Gastroesophageal sphincter (tissue), 4 donors: ENCODE data around the gene PTGFRN. TPM values are rescaled to one million over a fixed set of nuclear protein-coding genes. Genes with fewer than 3 reads are reported as not detected.

Experiments
- ATAC-seq: fragments of 150-250 bp; one replicate; pipeline ENCODE4 v1.9.1; 2016; ENCODE audit warnings: mild to moderate bottlenecking, moderate library complexity
- H3K27ac ChIP-seq, 4 donors: fragments of 200-600 bp; sonication (generic) in 3 of 4; 1 replicate in 3 of 4; 2 replicates in 1 of 4; pipeline ENCODE4 v1.5.1; 2016 to 2019
- H3K27me3 ChIP-seq: fragments of 200-600 bp; sonication (generic); one replicate; pipeline ENCODE4 v1.5.1; 2019
- H3K36me3 ChIP-seq, 2 donors: fragments of 200-600 bp; sonication (generic); one replicate each; pipeline ENCODE4 v1.5.1; 2019; ENCODE audit warnings: control low read depth in 1 of 2
- H3K4me1 ChIP-seq, 3 donors: fragments of 200-600 bp; sonication (generic); 1 replicate in 2 of 3; 2 replicates in 1 of 3; pipeline ENCODE4 v1.5.1; 2016 to 2019; ENCODE audit warnings: control low read depth in 2 of 3
- H3K4me3 ChIP-seq, 2 donors: fragments of 200-600 bp; sonication (generic); one replicate each; pipeline ENCODE4 v1.5.1; 2019; ENCODE audit warnings: mild to moderate bottlenecking in 1 of 2, moderate library complexity in 1 of 2
- H3K9me3 ChIP-seq, 3 donors: fragments of 200-600 bp; sonication (generic); one replicate each; pipeline ENCODE4 v1.5.1; 2017 to 2019; ENCODE audit warnings: control low read depth in 2 of 3
- CTCF ChIP-seq, 4 experiments: fragments of 200-600 bp in 2 of 4; fragments of 450-650 bp in 2 of 4; sonication (generic) in 1 of 4; IDR thresholded peaks; one replicate each; pipeline ENCODE4 v1.5.1; 2017 to 2019; ENCODE audit warnings: antibody characterized with exemption in 4 of 4, mild to moderate bottlenecking in 2 of 4, moderate library complexity in 2 of 4
- EP300 ChIP-seq: sonication (generic); formaldehyde crosslinking; IDR thresholded peaks from one replicate; pipeline ENCODE4 v1.6.1; 2017; ENCODE audit warnings: antibody characterized with exemption, mild to moderate bottlenecking
- POLR2A ChIP-seq, 2 donors: fragments of 450-650 bp; IDR thresholded peaks; one replicate each; pipeline ENCODE4 v1.6.1; 2017; ENCODE audit warnings: antibody characterized with exemption in 2 of 2, mild to moderate bottlenecking in 2 of 2, moderate library complexity in 1 of 2
- POLR2AphosphoS5 ChIP-seq: sonication (generic); formaldehyde crosslinking; IDR thresholded peaks from one replicate; pipeline ENCODE4 v1.6.1; 2017; ENCODE audit warnings: antibody characterized with exemption
- WGBS, 2 donors: methylation state at CpG; one replicate each; pipeline ENCODE4 v1.1.5; 2018; ENCODE audit warnings: low coverage in 1 of 2; 5-methylcytosine and 5-hydroxymethylcytosine counted together
- total RNA-seq, 4 donors: library from RNA; depleted of rRNA; stranded (reverse); fragments of >200 nt; gene quantifications; one replicate each; pipeline ENCODE4 v1.1.0, GENCODE V29; 2016

PTGFRN gene
- total RNA-seq, 4 donors from 2014 or later, result 60.0 to 166 (median 101) TPM

GRCh38 chr1:116988908-116989307 lies 79.2 kb downstream of the PTGFRN start:
- H3K27ac ChIP-seq, result peak overlapping the region in 3 of 4 donors; percentile 53 to 64 (median 60)
- WGBS, 2 donors, result 40 to 68% methylated on average over 1 to 2 of the region's 2 CpGs
- no peaks in the 10 kb centered on the region for H3K9me3 ChIP-seq
- no peak for ATAC-seq
- H3K36me3 ChIP-seq, result peaks cover 0 to 35% of the 10 kb centered on the region in 2 donors
- TF ChIP-seq CTCF (IDR thresholded peaks at IDR 0.05), result no peak
- no peak for TF ChIP-seq POLR2AphosphoS5
- TF ChIP-seq POLR2A (IDR thresholded peaks at IDR 0.05), result no peak
- no peak overlapping the region for H3K4me3 ChIP-seq
- no peaks in the 10 kb centered on the region for H3K27me3 ChIP-seq
- H3K4me1 ChIP-seq, result peaks cover 2 to 51% (median 18%) of the 10 kb centered on the region in 3 donors

GRCh38 chr1:116989835-116990234 lies 80.1 kb downstream of the PTGFRN start:
- Histone ChIP-seq H3K4me3 (no peak overlapping the region), H3K4me1 (peaks cover 2 to 42% (median 16%) of the 10 kb centered on the region in 3 donors), H3K27me3 (no peaks in the 10 kb centered on the region), H3K27ac (peak overlapping the region in 2 of 4 donors; percentile 43 to 60), H3K9me3 (no peaks in the 10 kb centered on the region), H3K36me3 (peaks cover 0 to 35% of the 10 kb centered on the region in 2 donors)
- no peak for TF ChIP-seq POLR2A (IDR thresholded peaks at IDR 0.05)
- no peak for TF ChIP-seq POLR2AphosphoS5
- TF ChIP-seq CTCF (IDR thresholded peaks at IDR 0.05), result no peak
- TF ChIP-seq EP300, result no peak
- ATAC-seq, result no peak
- 51 to 65% methylated on average over 3 to 5 of the region's 5 CpGs for WGBS, 2 donors

- TF ChIP-seq CTCF (IDR thresholded peaks at IDR 0.05) (no peak), EP300 (no peak), POLR2A (IDR thresholded peaks at IDR 0.05) (no peak), POLR2AphosphoS5 (peak; percentile 31)
- H3K4me3 ChIP-seq, result no peak overlapping the region
- H3K9me3 ChIP-seq, result no peaks in the 10 kb centered on the region
- peak overlapping the region in 3 of 4 donors; percentile 29 to 43 (median 31) for H3K27ac ChIP-seq
- peak; percentile 92 for ATAC-seq
- WGBS, 2 donors, result 65 to 88% methylated on average over 10 to 12 of the region's 12 CpGs
- H3K36me3 ChIP-seq, result peaks cover 0 to 35% of the 10 kb centered on the region in 2 donors
- H3K27me3 ChIP-seq, result no peaks in the 10 kb centered on the region
- H3K4me1 ChIP-seq, result peaks cover 2 to 34% (median 16%) of the 10 kb centered on the region in 3 donors
These were observed 81.0 kb downstream of the PTGFRN start for GRCh38 chr1:116990612-116991151.

GRCh38 chr1:116991171-116991845 lies 81.6 kb downstream of the PTGFRN start:
- peak overlapping the region in 1 of 4 donors; percentile 43 for H3K27ac ChIP-seq
- no peak for ATAC-seq
- H3K36me3 ChIP-seq, result peaks cover 0 to 32% of the 10 kb centered on the region in 2 donors
- WGBS, 2 donors, result 59 to 80% methylated on average over 1 to 2 of the region's 2 CpGs
- H3K4me1 ChIP-seq, result peaks cover 2 to 34% (median 16%) of the 10 kb centered on the region in 3 donors
- H3K9me3 ChIP-seq, result no peaks in the 10 kb centered on the region
- H3K4me3 ChIP-seq, result no peak overlapping the region
- TF ChIP-seq POLR2AphosphoS5, result no peak
- TF ChIP-seq POLR2A (IDR thresholded peaks at IDR 0.05), result no peak
- TF ChIP-seq EP300, result no peak
- TF ChIP-seq CTCF (IDR thresholded peaks at IDR 0.05), result no peak
- H3K27me3 ChIP-seq, result no peaks in the 10 kb centered on the region

- Histone ChIP-seq H3K4me3 (no peak overlapping the region), H3K4me1 (peaks cover 2 to 34% (median 16%) of the 10 kb centered on the region in 3 donors), H3K36me3 (peaks cover 0 to 26% of the 10 kb centered on the region in 2 donors), H3K27ac (peak overlapping the region in 1 of 4 donors; percentile 43), H3K27me3 (no peaks in the 10 kb centered on the region), H3K9me3 (no peaks in the 10 kb centered on the region)
- WGBS, 2 donors, result 100% methylated on average over 1 of the region's 1 CpG
- no peak for ATAC-seq
- TF ChIP-seq POLR2AphosphoS5 (no peak), EP300 (no peak), CTCF (IDR thresholded peaks at IDR 0.05) (no peak), POLR2A (IDR thresholded peaks at IDR 0.05) (no peak)
These were observed 82.2 kb downstream of the PTGFRN start for GRCh38 chr1:116991918-116992317.
